Anterior cingulate cortex (tissue), 58 donors: ENCODE results near the gene BRD1.
"Not testable (repeated sequence)": the region's sequence is repeated elsewhere in the genome, so short reads cannot be mapped to it uniquely, and the experiment has no call there.

Experiments
- DNase-seq, 58 donors: peaks; one replicate each; lab custom pipeline; 2025; lab: John Stamatoyannopoulos, UW

BRD1 gene

DNA sequence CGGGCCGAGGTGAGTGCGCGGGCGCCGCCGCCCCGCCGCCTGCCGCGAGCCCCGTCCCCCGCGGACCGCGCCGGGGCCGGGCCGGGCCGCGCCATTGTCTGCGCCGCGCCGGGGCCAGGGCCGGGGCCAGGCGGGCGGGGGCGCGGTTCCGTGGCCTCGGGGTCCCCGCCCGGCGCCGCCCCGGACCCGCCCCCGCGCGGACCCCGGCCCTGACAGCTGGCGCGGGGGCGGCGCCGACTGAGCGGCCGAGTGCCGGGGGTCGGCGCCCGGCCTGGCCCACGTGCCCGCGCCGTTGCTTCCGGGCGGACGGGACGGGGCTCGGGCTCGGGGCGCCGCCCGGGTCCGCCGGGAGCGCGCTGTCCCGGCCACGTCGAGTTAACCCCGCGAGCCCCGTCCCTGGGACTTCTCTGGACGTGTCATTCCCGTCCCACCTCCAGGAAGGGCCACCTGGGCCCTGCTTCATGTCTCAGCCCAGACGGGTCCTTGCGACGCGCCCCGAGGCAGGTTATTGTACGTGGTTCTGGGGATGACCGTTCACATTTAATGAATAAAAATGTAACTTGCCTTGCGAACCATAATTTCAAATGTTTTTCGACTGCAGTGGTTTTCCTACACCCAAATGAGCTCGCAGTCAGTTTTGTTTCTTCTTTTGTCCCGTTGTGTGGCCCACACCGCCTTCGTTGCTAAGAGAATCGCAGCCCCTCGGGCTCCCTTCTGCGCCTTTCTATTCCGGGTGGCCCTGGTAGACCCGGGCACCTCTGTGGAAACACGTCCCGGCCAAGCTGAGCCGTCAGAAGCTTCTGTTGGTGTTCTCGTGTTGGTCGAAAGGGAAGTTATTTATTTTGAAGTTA is 26.5 kb upstream of the BRD1 start:
- peak in 9 of 58 donors; percentile 10 to 41 (median 23) for DNase-seq

DNA sequence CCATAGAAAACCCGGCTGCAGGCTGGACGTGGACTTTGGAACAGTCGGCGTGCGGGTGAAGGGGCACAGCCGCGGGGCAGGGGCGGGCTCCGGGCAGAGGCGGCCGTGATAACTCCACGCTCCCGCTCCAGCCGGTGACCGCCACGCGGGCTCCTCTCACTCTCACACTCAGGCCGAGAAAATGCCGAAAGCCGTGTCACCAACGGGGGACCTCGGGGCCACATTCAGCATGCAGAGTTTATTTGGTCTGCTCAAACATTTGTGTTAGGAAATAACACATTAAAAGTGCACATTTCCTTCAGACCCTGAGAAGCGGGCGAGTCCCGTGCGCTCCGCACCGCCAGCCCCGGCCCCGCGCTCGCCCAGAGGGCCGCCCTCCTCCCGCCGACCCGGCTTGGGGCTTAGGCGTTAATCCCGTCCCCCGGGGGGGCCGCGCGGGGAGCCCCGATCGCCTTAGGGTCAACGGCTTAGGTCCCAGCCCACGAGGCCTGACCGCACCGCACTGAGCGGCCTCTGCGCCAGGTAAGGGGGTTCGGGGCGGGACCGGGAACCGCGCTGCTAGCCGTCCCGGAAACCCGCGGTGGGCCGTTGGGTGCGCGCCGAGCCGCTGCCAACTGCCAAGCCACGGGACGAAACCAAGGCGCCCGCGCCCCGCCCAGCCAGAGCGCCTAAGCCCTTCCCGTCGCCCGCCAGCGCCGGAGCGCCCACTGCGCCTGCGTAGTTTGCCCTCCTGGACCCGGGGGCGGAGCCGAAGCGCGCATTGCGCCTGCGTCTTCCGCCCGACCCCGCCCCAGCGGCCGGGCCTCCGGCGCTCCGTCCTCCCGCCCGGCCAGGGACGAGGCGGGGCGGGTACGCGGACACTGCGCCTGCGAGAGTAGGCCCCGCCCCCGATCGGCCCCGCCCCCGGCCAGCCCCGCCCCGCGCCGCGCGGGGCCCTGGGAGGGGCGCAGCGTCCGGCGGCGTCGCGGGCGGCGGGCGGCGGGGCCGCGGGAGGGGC is 25.5 kb upstream of the BRD1 start, which contains the start of gene ZBED4:
Gene ZBED4 (plus strand): TSS at position 947 of the 997 bp plus-strand sequence. CDS start 29,819 bp downstream, outside the sequence.
- peak; percentile 38 to 98 (median 92) for DNase-seq

DNA sequence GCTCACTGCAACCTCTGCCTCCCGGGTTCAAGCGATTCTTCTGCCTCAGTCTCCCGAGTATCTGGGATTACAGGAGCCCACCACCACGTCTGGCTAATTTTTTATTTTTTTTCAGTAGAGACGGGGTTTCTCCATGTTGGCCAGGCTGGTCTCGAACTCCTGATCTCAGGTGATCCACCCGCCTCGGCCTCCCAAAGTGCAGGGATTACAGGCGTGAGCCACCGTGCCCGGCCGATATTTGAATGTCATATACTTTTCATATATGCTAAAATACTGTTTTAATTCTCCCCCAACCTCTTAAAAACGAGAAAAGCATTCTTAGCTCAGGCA is 24.9 kb upstream of the BRD1 start:
- DNase-seq = not testable (repeated sequence)

DNA sequence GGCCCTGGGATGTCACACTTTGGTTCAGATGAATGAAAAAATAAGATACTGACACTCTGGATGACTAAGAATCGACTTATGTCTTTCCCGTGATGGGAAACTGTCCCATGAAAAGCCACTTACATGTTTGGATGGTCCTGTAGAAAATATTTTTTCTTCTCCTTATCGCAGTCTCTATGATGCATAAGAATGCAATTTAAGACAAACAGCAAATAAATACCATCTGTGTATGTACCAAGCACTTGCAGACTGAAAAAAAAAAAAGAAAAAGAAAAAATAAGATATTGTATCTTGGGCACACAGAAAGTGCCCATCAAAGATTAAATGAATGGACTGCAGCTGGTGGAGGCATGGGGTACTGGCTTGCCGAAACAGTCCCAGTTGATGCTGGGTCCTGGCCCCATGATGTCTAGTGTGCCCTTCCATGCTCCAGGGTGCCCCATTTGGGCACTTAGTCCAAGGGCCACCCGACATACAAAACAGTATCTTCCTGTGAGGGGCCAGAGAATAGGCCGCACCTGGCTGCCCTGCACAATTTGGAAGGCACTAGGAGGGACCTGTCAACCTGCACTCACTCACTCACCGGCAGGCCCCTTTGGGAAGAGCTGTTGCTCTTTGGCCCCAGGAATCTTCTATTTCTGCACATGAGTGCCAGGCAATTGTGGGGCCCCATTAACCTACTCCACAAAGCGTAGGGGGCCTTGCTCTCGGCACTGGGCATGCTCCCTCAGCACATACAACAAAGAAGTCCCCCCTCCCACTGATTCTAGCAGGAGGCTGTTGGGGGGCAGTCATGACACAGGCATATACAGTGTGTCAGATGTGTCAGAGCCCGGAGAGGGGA is 23.5 kb upstream of the BRD1 start:
- DNase-seq = no peak

DNA sequence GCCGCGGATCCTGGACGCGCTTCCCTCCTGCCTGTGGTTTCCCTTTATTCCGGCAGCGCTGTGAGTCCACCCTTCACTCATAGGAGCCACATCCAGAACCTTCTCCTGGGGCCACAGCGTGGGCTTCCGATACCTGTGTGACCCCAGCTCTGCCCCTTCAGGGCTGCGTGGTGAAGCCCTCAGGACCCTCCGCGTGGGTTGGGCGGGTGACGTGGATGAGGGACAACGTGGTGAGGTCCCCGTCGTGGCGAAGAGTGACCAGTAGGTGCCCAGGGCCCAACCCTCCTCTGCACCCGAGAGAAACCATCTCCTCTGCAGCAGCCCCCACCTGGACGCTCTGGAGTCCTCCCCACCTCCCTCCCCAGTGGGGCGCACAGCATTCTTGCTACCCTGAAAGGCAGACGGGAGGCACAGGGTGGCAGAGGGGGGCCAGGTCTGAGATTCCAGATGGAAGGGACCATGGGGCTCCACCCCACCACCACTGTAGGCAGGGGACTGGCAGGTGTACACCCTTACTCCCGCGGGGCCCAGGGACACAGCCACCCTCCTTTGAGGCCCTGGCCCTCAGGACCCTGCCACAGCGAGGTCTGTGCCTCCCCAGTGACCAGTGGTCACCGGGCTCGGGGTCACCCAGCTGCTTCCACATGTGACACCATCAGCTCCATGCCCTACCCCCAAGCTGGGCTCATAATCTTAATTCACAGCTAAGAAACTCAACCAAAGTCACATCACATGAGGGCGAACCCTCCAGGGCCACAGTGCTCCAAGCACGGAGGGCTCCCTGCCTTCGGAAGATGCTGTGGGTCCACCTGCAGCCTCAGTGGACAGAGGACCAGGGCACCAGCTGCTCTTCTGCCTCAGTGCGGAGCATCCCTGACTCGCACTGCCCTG is 22.6 kb upstream of the BRD1 start:
- no peak for DNase-seq

DNA sequence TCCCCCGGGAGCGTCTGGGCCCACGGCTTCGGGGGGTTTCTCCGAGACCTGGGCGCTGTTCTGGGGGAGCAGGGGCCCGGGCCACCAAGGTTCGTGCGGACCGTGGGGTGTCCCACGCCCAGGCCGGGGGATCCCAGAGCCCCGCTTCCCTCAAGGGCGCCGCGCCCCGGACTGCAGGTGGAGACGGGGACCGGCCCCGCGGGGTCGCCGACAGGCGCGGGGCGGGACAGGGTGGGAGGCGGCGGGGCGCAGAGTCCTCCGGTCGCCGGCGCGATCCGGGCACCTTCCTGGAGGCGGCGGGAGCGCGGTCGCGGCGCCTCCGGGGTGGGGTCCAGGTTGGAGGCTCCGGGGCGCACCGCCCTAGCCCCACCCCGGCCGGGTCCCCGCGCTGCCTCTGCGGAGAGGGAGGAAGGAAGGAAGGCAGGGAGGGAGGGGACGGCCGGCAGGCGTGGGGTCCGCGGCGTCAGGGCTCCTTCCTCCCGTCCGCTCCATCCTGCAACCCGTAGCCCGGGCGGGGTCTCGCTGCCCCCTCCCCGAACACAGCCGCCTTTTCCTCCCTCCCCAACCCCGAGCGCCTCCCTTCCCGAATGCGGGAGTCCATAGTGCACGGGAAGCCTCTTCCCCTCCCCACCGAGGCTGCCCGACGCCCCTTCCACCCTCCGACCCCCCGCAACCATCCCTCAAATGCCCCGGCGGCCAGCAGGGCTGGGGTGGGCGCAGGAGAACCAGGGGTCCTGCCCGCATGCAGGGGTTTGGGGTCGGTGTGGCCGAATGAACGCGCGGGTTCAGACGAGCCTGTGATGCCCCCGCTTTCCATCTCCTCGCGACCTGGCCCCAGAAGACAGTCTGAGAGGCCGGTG is 21.7 kb upstream of the BRD1 start:
- DNase-seq = no peak

DNA sequence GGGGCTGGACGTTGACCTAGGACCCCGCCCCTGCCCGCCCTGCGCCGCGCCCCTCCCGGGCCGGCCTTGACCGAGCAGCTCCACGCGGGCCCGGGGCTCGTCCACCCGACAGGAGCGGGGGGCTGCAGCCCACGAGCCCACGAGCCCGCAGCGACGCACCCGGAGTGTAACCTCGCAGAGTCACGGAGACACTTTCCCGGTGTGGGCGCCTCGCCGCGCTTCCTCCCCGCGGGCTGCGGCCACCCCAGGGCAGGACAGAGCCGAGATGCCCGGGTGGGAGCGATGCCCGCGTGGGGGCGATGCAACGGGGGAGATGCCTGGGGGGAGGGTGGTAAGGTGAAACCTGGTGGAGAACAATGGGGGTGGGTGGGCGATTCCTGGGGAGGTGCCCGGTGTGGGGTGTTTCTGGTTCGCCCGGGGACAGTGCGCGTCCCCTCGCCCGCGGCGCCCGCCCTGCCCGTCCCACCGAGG is 21.1 kb upstream of the BRD1 start:
- DNase-seq = no peak

DNA sequence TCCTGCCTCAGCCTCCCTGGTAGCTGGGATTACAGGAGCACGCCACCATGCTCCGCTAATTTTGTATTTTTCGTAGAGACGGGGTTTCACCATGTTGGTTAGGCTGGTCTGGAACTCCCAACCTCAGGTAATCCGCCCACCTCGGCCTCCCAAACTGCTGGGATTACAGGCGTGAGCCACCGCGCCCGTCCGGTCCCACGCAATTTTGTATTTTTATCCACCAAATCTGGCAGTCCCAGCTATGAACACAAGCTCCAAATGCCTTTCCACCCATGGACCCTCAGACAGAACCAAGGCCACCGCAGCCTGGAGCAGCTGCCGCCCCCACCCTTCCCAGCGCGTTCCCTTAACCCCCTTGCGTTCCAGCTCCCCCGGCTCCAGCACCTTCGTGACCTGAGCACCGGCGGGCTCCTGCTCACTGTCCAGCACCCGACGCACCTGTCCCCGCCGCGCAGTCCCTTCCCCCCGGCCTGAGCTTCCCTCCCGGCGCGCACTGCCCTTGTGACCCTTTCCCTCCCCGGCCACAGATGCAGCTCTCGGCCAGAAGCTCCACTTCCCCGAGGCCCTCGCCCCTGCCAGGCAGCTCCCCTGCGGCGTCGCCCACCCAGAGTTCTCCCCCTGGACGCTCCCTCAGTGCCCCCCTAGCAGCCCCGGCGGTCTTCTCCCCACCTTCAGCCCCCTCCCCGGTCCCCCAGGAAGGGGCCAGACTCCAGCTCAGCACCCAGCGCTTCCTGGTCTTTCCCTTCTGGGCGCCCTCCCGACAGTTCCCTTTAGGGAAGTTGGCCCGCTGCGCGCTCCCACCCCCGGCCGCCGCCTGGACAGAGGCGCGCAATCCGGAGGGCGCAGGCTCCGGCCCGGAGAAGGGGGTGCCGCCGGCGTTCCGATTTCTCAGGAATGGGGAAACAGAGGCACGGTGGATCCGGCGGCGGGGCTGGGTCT is 20.3 kb upstream of the BRD1 start:
- DNase-seq = no peak

DNA sequence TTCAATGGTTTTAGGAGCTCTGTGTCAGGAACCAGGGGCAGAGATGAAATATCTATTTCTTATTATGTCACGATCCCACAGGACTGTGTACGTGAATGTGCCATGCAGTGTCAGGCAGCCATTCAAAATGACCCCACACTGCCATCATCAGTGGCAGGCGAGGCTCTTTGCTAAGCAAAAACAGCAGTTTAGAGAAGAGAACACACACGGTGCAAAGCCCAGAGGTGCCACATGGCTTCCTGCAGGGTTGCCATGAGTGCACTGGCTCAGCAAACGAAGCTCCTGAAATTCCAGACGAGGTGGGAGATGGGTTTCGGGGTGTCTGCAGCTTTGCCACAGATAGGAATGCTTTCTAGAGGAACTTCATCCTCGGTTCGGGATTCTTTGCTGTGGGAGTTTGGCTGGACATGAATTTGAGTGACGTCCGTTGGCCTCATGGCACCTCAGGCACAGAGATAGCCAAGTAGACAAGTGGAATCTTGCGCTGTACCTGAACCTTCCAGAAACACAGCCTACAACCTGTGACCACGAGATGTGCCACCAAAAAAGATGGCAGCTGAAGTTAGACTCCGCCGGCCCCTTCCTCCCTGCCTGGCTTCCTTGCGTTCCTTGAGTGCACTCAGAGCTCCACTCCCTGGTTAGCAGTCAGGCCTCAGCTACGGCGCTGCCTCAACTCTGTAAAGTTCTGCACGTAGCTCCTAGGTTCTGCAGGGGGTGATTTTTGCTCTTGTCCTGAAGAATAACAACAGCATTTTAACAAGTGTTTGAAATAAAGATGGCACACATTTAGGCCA is 18.2 kb upstream of the BRD1 start:
- no peak for DNase-seq

DNA sequence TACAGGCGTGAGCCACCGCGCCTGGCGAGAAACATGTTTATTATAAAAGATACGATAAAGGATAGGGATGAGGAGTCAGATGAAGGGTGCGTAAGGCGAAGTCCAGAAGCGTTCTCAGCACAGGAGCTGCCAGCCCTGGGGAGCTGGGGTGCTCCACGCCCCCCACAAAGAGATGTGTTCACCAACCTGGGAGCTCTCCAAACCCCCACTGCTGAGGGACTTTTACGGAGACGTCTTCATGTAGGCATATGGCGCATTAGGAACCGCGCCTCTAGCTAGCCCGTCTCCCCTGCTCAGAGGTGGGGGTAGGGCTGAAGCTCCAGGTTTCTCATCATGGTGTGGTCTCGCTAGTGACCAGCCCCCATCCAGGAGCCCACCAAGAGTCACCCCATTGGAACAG is 17.6 kb upstream of the BRD1 start:
- DNase-seq = no peak

DNA sequence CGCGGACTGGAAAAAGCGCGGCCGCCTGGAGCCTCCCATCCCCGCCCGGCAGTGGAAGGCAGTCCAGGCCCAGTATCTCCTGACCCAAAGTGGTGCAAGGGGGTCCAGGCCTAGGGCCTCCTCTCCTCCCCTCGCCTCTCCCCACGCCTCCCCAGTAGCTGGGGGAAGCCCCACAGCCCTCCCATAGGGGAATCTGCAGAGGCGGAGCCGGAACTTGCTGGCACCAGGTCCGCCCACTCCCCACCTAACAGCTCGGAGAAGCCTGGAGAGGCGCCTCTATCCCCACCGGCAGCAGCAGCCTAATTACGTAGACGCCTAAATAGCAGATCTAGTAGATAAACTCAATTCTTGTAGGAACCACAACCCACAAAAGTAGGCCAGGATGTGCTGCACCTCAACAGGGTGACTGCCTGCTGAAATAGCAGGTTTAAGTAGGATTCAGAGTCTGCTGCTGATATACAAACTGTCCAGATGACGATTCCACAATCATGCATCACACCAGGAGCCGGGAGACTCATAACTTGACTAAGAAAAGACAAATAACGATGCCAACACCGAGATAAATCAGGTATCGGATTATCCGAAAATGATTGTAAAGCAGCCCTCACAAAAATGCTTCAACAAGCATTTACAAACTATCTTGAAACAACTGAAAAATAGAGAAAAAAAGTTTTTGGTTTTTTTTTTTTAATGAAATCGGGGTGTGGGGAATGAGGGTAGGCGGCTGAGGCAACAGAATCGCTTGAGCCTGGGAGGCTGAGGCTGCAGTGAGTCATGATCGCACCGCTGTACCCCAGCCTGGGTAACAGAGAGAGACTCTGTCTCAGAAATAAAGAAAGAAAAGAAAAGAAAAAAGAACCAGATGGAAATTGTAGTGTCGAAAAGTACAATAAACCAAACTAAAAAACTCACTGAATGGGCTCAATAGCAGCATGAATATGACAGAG is 11.4 kb upstream of the BRD1 start:
- no peak for DNase-seq

DNA sequence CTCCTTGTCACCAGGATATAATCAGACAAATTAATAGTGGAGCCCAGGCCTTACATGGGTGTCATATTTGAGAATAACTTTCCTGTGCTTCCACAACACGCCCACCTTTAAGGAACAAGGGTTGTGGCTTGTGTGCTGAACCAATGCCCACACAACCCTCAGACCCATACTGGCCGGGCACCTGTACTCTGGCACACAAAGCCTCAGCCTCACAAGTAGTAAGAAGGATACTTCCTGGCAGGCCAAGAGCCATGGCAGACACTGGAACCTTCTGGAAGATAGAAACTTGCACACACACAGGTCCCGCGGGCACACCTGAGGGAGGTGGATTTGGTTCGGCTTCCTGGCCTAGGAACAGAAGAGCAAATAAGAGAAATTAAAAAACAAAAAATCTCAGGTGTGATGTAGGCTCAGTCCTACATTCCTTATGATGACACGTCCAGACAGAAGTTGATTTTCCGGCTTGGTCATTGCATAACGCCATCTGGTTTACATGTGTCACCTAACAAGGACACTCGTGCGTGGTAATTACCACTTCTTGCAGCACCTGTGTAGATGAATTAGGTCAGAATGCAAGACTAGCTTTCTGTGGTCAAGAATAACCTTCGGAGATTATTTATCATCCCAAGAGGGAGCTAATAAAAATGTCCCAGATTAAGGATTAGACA is 5.8 kb upstream of the BRD1 start:
- DNase-seq = no peak

DNA sequence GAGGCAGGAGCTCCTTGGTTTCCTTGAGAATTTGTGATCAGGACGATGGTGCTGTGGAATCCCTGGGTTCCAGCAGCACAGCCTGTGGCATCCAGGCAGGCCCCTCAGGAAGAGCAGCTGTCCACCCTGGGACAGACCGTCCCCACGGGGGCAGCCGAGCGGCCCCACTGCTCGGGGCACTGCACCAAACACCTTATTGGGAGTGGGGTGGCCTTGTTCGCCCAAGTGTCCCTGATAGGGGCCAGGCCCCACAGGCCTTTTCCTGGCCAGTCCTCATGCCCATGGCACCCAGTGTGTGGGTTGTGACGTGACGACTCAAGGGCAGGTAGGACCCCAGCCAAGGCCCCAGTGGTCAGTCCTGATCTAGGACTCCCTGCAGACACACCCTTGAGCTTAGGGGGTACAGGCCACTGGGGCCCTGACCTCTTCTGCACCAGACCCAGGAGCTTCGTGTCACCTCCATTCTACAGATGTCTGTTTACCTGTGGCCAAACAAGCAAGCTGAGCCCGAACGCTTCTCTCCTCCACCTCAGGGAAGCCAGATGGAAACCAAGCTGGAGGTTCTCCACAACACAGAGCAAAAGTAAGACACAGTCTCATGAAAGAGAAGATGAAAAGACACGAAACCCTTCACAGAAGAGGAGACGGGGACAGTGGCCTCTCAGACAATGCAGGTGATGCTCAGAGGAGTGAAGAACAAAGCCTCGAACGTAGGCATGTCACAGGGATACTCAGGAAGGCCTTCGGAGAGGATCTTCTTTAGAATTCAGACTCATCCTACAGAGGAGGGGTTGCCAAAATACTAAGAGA is 1.6 kb upstream of the BRD1 start:
- no peak for DNase-seq

DNA sequence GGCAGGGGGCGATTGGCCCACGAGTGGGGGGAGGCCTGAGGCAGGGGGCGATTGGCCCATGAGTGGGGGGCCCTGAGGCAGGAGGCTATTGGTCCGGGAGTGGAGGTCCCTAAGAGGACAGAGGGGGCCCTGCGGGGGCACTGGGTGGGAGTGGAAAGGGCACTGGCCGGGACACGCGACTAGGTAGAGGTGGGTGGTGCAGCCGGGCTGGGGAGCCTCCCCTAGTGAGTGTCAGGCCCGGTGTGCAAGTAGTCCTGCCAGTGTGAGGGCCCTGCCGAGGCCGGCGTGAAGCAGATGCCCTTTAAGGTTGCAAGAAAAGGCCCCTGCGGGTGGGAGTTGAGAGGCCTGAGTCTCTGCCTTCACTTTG is 909 bp upstream of the BRD1 start:
- DNase-seq = peak in 1 of 58 donors; percentile 50
